NCI-H526 (cell line): ENCODE data around the gene PCED1A.
"Not testable (repeated sequence)": the region's sequence is repeated elsewhere in the genome, so short reads cannot be mapped to it uniquely, and the experiment has no call there.

Source experiments
- DNase-seq, 2 experiments: peaks; one replicate each; lab custom pipeline; 2025; lab: John Stamatoyannopoulos, UW

Gene PCED1A

DNA sequence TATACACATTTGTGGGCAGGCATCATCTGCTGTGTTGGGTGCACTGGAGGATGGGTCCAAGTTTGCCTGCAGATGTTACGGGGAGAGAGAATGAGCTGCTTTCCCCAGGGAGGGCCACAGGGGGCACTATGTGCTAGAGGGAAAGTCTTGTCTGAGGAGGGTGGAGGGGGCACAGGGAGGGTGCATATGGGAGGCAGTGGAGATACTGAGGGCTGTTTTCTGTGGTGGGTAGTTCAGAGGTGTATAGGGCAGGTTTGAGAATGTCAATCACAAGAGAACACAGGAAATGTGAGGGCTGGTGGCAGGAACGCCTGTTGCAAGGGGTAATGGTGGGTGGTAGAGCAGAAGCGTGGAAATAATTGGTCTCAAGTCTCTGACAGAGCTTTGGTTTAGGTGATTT lies 25.2 kb upstream of the PCED1A start:
- no peak for DNase-seq

DNA sequence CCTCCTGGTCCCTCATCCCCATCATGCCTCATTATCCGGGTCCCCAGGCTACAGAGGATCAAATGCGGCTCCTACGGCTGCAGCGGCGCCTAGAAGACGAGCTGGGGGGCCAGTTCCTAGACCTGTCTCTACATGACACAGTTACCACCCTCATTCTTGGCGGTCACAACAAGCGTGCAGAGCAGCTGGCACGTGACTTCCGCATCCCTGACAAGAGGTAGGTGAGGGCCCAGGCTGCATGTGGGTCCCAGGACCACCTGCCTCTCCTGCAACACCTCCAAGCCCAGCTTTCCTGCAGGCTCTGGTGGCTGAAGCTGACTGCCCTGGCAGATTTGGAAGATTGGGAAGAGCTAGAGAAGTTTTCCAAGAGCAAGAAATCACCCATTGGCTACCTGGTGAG lies 24.6 kb upstream of the PCED1A start:
- DNase-seq: no peak

DNA sequence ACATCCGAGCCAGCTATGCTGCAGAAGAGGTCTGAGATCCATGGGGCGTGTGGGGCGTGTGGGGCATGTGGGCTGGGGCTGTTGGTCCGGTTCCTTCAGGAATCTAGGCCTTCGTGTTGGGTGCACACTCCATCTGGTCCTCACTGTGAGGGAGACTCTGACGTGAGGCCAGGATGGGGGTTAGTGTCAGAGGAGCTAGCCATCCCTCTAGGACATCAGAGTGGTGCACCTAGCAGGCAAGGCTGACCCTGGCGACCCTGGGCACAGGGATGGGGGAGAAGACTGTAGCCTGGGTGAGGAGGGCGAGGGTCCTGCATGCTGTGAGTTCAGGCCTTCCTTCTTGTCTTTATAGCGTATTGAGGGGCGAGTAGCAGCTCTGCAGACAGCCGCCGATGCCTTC lies 24.2 kb upstream of the PCED1A start:
- no peak for DNase-seq

DNA sequence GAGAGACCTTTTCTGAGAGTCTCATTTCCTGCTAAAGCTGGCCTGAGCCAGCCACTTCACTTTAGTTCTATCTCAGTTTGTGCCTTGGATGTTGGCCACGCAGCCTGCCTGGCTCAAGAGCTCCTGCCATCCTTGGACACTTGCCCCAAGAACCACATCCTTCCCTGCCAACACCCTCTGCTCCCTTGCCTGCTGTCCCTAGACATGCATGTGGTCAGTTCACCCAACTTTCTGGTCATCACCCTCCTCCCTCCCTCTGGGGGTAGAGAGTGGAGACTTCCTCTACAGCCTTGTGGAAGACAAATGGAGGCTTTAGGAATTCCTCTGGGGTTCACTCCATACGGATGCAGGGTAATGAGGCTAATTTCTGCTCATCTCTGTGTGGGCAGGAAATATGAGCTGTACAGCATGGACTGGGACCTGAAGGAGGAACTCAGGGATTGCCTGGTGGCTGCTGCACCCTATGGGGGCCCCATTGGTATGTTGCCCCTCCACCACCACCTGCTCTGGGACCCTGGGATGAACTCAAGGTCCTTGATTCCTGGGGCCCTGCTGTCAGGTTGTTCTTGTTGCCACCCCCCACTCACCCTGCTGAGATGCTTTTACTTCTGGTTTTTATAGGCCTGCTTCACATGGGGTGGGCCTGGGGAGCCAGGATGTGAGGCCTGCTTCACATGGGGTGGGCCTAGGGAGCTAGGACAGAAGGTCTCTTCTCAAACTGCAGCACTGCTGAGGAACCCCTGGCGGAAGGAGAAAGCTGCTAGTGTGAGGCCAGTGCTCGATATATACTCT lies 19.1 kb upstream of the PCED1A start:
- DNase-seq: no peak

DNA sequence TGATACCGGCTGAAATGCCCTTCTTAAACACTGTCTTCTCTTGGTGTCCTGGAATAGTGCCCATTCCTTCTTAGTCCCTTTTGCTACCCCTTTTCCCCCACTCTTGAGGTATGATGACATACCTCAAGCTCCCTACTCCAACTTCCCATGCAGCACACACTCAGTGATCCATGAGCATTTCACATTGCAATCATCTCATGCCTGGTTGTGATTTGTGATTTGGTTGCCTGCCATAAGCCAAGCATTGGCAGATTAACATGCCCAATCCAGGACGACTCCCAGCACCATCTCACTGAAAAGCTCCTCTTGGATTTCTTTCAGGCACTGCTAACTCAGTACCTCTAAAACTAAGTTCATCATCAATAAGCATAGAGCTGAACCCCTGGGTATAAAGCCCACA lies 18.1 kb upstream of the PCED1A start:
- DNase-seq: no peak

DNA sequence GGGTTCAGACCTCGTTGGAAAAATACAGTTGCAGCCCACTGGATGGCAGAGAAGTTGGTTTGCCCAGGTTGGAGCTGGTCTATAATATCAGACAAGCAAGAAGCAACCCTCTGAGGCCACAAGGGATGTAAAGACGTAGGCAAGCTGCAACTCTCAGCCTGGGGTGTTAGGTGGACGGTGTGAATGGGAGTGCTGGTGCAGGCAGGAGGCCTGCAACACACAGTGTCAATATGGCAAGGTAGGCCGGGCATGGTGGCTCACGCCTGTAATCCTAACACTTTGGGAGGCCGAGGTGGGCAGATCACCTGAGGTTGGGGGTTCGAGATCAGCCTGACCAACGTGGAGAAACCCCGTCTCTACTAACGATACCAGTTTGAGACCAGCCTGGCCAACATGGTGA lies 10.6 kb upstream of the PCED1A start:
- no peak for DNase-seq

DNA sequence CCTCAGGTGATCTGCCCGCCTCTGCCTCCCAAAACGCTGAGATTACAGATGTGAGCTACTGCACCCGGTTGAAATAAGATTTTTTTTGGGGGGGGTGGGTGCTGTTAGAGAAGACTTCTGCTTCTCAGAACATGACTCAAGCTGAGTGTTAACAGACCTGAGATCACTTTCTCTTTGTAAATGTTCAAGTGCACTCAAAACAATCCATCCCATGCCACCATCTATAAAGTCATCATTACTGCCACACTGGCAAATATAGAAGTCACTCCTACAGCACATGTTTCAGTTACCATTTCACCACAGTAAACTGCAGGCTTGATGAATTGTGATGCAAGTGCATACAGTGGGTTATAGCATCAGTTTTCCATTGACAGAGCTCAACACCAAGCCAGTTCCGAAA lies 9.1 kb upstream of the PCED1A start:
- no peak for DNase-seq

DNA sequence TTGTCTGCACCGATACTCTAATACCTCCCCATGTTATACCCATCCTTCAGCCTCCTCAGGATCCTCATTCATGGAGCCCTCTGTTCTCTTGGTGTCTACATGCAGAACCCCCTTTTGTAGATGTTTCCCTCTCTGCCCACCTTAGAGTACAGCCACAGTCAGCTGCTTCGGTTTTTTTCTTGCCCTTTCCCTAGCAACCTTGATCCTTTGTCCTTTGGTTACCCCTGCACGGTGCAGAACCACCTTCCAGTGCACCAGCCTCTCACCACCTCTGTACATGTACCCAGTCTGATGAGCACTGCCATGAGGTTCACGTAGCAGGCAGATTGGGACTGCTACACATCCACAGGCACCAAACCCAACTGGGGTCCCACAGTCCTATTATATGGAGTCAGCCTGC lies 7.3 kb upstream of the PCED1A start:
- DNase-seq: no peak

DNA sequence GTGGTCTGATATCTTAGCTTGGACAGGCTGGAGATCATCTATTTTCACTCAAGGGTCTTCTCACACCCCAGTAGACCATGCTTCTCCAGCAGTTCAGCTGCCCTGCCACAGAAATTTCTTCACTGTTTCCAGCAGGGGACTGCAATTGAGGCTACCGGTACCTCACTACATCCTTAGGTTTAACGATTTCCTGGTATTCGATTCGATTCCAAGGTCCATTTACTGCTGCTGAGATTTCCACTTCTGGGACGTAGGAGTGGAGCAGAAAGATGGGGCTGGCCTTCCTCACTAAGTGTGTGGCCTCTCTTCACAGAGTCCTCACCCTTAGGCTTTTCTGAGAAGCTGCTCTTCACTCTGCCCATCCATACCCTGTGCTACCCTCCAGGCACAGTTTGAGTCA lies 6.2 kb upstream of the PCED1A start:
- DNase-seq: no peak

DNA sequence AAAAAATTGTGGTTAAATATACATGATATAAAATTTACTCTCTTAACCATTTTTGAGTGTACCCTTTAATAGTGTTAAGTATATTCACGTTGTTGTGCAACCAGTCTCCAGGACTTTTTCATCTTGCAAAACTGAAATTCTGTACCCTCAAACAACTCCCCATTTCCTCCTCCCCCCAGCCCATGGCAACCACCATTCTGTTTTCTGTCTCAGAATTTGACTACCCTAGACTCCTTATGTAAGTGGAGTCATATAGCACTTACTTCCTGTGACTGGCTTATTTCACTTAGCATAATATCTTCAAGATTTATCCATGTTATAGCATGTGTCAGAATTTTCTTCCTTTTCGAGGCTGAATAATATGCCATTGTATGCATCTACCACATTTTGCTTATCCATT lies 5.2 kb upstream of the PCED1A start:
- DNase-seq: no peak

DNA sequence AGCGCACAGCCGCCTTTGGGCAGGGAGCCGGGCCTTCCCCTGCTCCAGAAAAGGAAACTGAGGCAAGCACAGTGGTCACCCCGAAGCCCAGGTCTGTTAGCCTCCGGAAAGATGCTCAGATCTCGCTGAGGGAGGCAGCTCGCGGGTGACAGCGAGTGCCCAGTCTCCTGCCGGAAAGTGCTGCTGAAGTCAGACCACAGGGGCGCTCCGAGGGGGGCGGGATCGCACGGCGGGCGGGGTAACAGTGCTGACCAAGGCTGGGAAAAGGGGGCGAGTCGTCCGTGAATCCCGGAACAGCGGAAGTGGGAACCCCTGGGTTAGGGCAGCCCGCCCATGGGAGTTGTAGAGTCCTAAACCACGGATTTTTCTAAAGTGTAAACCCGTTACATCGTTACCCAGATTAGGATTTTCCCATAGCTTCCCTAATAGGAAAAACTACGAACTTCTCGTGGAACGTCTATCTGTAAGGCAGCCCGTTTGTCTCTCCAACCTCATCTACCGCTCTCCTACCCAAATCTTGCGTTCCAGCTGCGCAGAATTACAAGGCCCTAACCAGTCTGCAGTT lies 594 bp upstream of the PCED1A start:
- peak in 1 of 2 experiments; percentile 48 for DNase-seq

DNA sequence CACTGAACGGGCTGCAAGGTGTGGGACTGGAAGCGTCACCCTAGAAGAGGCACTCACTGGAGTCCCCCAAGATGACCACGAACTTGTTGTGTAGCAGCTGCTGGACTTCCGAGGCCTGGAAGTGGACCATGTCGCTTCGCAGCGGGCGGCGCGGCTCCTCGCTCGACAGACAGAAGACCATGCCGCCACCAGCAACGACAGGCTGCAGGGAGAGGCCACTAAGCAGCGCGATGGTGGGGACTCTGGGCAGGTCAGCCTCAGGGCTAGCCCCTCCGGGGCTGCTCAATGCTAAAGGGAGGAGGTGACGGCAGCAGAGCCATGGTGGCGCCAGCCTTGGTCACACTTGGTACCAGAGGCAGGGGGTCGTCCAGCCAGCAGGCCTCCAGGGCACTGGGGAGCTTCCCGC lies 720 bp downstream of the PCED1A start:
- no peak for DNase-seq

DNA sequence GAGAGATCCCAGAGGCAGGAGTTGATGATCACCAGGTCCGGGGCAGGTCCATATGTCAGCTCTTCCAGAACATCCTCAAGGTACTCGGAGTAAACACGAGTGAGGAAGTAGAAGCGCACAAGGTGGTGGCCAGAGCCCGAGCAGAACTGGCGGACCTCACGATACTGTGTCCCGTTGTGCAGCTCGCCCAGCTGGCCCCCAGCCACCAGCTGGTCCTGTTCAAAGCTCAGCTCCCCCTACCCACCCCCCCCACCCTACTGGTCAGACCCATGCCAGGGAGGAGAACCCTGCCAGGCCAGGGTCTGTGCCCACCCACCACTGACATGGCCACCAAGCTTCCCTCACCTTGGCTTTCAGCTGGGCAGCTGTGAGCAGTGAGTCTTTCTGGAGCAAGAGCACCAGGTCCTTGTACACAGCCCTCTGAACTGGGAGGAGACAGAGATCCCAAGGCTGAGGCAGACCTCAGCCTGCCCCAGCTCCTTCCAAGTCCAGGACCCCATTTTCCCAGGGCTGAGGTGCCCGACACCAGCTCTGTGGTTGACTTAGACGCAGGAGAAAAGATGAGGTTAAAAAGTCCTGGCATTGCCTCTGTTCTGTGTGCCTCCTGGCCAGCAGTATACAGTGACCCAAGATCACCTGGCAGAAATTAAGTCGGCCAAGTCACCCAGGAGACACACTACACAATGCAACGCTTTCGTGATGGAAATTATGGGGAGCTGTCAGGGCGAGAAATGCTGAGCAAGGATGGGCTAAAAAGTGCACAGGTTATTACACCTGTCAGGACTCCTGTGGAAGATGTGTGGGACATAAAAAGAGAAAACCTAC lies 1.4 kb downstream of the PCED1A start:
- DNase-seq: no peak

DNA sequence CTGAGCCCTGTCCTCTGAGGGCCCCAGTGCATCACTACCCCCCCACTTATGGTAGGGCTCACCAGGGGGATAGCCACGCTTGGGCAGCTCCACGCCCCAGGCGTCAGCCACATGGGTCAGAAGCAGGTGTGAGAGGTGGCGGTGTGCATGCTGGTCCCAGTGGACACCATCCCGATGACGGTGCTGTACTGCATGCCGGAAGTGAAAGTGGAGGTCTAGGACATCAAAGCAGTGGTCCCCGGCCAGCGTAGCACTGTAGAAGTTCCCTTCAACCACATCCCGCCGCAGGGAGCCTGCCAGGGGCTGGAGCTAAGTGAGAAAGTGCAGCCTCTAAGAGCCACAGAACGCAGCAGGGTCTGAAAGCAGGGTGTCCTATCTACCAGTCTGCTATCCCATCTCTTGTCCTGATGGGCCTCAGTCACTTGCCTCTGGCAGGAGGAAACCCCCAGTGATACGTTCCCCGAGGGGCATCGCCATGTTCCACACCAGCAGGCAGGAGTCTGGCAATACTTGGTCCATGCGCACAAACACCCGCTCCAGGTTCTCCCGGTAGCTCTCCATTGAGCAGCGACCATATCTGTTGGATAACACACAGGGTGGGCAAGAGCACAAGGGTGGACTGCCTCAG lies 2.2 kb downstream of the PCED1A start:
- no peak for DNase-seq

DNA sequence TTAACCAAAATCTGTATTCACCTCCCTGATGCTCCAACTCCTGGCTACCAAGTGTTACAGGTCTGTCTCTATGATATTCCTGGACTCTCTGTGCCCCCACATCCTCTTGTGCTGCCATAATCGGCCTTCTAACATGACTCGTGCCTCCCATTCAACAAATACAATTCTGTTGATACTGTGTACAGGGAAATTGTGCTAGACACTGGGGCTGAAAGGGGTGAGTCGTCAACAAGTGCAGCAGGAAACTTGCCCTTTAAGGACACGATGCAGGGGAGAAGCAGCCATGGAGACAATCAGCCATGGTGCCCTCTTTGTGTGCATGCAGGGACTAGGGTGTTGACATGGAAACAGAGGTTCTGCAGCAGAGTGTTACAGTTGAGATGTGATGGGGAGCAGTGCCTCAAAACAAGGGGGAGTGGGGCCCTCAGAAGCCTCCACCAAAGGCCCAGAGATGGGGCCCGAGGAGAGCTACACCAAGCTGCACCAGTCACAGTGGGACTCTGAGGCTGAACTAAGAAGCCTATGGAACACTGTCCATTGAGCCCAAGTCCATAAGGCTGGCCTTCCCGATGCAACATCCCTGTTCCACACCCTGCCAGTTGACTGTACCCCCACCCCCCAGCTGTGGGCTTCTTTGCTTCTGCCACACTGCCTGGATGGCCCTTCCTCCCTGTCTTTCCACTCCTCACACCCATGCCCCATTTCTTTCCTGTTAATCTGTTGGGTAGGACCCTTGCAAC lies 3.1 kb downstream of the PCED1A start:
- DNase-seq: no peak

DNA sequence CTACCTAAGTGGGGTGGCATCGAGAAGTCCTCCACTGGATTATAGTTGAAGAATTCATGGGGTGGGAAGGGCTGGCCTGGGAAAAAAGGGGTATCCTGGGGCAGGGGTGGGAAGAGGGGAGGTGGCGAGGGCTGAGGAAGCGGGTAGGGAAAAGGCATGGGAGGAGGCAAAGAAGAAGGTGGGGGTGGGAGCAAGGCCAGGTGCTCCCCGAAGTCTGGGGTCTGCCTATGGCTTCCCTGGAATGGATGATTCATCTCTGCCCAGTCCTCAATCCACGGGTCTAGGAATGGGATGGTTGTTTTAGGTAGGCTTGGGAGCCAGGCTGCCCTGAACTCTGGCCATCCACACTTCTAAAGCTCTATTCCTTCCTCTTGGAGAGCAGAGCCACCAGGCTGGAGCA lies 4.4 kb downstream of the PCED1A start:
- no peak for DNase-seq

DNA sequence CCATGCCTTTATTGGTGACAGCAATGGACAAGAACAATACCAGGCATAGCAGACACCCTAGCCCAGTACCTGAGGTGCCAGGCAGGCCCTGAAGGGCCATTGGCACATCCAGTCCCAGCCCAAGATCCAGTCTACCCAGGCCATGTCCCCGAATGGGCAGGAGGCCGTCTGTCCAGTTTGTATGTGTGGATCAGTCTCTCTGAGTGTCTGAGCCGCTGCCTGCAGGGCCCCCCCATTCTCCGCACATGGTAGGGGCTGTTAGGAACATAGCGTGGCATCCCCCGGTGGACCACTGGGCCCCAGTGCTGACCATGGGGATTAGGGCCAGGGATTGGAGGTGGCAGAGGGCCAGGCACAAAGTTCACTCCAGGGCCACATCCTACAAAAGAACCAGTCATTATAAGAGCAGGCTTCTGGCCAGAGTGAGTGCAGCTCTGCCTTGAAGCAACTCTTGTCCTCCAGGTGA lies 5.1 kb downstream of the PCED1A start:
- DNase-seq: no peak

DNA sequence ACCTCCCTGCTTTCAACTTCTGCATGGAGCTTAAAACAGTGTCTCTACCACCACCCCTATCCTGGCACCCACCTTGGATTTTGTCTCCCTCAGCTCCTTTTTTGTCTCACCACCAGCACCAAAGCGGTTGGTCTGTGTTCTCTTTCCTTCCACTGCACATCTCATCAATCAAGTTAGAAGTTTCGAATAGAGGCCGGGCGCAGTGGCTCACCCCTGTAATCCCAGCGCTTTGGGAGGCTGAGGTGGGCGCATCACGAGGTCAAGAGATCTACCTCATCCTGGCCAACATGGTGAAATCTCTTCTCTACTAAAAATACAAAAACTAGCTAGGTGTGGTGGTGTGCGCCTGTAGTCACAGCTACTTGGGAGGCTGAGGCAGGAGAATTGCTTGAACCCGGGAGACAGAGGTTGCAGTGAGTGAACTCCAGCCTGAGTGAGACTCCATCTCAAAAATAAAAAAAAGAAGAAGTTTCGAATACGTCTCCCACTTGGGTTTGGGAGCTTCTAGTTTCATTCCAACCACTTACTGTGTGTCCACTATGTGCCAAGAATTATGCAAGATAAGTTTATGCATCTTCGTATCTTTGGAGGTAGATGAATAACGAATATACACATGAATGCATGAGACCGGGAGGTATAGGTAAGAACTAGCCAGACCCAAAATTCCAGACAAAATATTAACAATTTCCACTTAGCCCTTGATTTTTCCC lies 5.9 kb downstream of the PCED1A start:
- DNase-seq: no peak

DNA sequence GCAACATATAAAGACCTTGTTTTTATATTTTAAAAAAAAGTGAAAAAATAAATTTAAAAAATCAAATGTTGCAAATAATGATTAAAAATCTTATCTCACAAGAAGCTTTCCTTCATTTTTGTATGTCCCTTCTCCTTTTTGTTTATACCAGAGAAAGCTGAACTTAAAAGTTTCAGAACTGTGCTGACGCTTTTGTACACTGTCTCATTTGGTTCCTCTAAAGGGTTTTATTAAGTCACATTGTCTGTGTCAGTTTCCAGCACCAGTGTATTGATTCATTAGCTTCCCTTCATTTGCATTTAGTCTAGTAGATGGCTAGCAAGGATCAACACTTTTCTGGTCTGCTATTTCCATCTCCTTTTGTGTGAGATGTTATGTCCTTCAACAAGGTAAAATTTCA lies 6.7 kb downstream of the PCED1A start:
- DNase-seq: no peak

DNA sequence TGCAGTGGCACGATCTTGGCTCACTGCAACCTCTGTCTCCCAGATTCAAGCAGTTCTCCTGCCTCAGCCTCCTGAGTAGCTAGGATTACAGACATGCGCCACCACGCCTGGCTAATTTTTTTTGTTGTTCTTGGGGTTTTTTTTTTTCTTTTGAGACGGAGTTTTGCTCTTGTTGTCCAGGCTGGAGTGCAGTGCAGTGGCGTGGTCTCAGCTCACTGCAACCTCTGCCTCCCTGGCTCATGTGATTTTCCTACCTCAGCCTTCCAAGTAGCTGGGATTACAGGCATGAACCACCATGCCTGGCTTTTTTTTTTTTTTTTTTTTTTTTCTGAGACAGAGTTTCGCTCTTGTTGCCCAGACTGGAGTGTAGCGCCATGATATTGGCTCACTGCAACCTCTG lies 9.2 kb downstream of the PCED1A start:
- DNase-seq: not testable (repeated sequence)

DNA sequence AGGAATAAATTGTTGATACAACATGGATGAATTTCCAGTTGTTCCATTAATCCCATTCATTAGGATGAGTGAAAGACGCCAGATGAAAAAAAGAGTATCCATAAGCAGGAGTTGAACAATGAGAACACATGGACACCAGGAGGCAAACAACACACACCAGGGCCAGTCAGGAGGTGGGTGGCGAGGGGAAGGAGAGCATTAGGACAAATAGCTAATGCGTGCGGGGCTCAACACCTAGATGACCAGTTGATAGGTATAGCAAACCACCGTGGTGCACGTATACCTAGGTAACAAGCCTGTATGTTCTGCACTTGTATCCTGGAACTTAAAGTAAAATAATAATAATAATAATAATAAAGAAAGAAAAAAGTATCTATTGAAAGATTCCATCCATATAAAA lies 11.1 kb downstream of the PCED1A start:
- no peak for DNase-seq
